RCC 7860 (cell line): ENCODE results near the gene SIPA1L2.

Source experiments
- DNase-seq: peaks from one replicate; pipeline ENCODE4 v3.0.0-alpha.2; 2015; ENCODE audit warnings: low spot score
- FAIRE-seq: peaks from 2 replicates; lab custom pipeline; 2012; peaks lifted over from hg19 to GRCh38; lab: Jason Lieb, UNC

Gene SIPA1L2

GRCh38 chr1:232630047-232630893 lies at the start of gene SIPA1L2:
SIPA1L2 (minus strand) TSS chr1:232630133; CDS start chr1:232515339, 114,794 bp downstream.
- DNase-seq (peak; percentile 80), FAIRE-seq (no peak)

GRCh38 chr1:232678185-232678886 lies 48.4 kb upstream of the SIPA1L2 start:
- no peak for FAIRE-seq
- no peak for DNase-seq

- FAIRE-seq: no peak
- no peak for DNase-seq
These were observed 46.4 kb upstream of the SIPA1L2 start for GRCh38 chr1:232676307-232676706.

GRCh38 chr1:232675898-232676297 lies 46.0 kb upstream of the SIPA1L2 start:
- FAIRE-seq (no peak), DNase-seq (no peak)

GRCh38 chr1:232675260-232675659 lies 45.3 kb upstream of the SIPA1L2 start:
- no peak for DNase-seq
- no peak for FAIRE-seq

GRCh38 chr1:232673256-232673655 lies 43.3 kb upstream of the SIPA1L2 start:
- FAIRE-seq: no peak
- no peak for DNase-seq

GRCh38 chr1:232669981-232670747 lies 40.2 kb upstream of the SIPA1L2 start:
- no peak for FAIRE-seq
- no peak for DNase-seq

GRCh38 chr1:232667778-232668165 lies 37.8 kb upstream of the SIPA1L2 start:
- DNase-seq: no peak
- no peak for FAIRE-seq

- FAIRE-seq: no peak
- DNase-seq: no peak
These were observed 37.3 kb upstream of the SIPA1L2 start for GRCh38 chr1:232667094-232667777.

GRCh38 chr1:232664844-232665777 lies 35.2 kb upstream of the SIPA1L2 start:
- peak; percentile 10 for FAIRE-seq

GRCh38 chr1:232662910-232663309 lies 33.0 kb upstream of the SIPA1L2 start:
- DNase-seq: no peak
- FAIRE-seq: no peak

More at GRCh38 chr1:232664844-232665777, 35.2 kb upstream of the SIPA1L2 start:
- no peak for DNase-seq

GRCh38 chr1:232658386-232658785 lies 28.5 kb upstream of the SIPA1L2 start:
- FAIRE-seq (no peak), DNase-seq (no peak)

- FAIRE-seq (no peak), DNase-seq (no peak)
These were observed 27.6 kb upstream of the SIPA1L2 start for GRCh38 chr1:232657426-232658005.

- FAIRE-seq: no peak
These were observed 25.8 kb upstream of the SIPA1L2 start for GRCh38 chr1:232655746-232656085.

GRCh38 chr1:232655028-232655745 lies 25.3 kb upstream of the SIPA1L2 start:
- DNase-seq: peak; percentile 17
- no peak for FAIRE-seq

More at GRCh38 chr1:232655746-232656085, 25.8 kb upstream of the SIPA1L2 start:
- DNase-seq: no peak

- FAIRE-seq: no peak
- no peak for DNase-seq
These were observed 23.9 kb upstream of the SIPA1L2 start for GRCh38 chr1:232653789-232654188.

- no peak for DNase-seq
- FAIRE-seq: no peak
These were observed 20.9 kb upstream of the SIPA1L2 start for GRCh38 chr1:232650845-232651244.

GRCh38 chr1:232650418-232650817 lies 20.5 kb upstream of the SIPA1L2 start:
- FAIRE-seq (no peak), DNase-seq (no peak)

- FAIRE-seq (no peak), DNase-seq (no peak)
These were observed 18.4 kb upstream of the SIPA1L2 start for GRCh38 chr1:232648316-232648715.
